Suprapubic skin (tissue), 4 donors: ENCODE data around the gene EYS.

Experiments used
- CTCF ChIP-seq, 2 donors: fragments of 200-600 bp in 1 of 2; fragments of 450-650 bp in 1 of 2; sonication (generic) in 1 of 2; IDR thresholded peaks; one replicate each; pipeline ENCODE4 v1.5.1; 2016 to 2019; ENCODE audit warnings: antibody characterized with exemption in 2 of 2, mild to moderate bottlenecking in 1 of 2, moderate library complexity in 1 of 2
- POLR2A ChIP-seq, 2 donors: fragments of 450-650 bp; IDR thresholded peaks; one replicate each; pipeline ENCODE4 v1.6.1; 2017; ENCODE audit warnings: antibody characterized with exemption in 2 of 2, mild to moderate bottlenecking in 2 of 2, moderate library complexity in 2 of 2
- POLR2AphosphoS5 ChIP-seq, 3 donors: sonication (generic); formaldehyde crosslinking; IDR thresholded peaks; one replicate each; pipeline ENCODE4 v1.6.1; 2017; ENCODE audit warnings: antibody characterized with exemption in 3 of 3

GRCh38 chr6:64197246-64197645, 1509.8 kb downstream of the EYS start:
- no peak for TF ChIP-seq CTCF (IDR thresholded peaks at IDR 0.05)
- TF ChIP-seq POLR2A (IDR thresholded peaks at IDR 0.05), result no peak
- TF ChIP-seq POLR2AphosphoS5 (IDR thresholded peaks at IDR 0.05), result no peak
